Measurements from ENCODE around the gene EHMT2. TPM values are rescaled to one million over a fixed set of nuclear protein-coding genes. Genes with fewer than 3 reads are reported as not detected.

EHMT2 gene
- total RNA-seq, 4 donors from 2014 or later, result 38.2 to 63.9 (median 46.8) TPM

DNA sequence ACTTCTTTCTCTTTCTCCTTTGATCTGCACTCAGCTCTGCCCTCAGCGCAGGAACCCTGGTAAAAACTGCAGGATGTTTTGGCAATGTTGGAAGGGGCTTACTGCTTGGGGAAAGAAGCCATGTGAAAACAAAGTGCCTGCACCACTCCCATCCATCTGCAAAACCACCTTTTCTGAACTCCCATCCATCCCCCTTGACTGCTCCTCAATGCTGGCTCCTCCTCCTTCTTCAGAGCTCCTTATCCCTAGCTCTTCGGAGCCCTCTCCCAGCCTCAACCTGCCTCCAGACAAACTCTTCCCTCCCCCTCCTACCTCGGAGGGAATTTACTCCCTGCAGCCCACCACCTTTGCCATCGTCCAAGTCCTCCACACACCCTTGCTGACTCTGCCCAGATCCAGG lies 8.6 kb upstream of the EHMT2 start:
- Histone ChIP-seq H3K4me3 (no peak overlapping the region), H3K9me3 (no peaks in the 10 kb centered on the region), H3K36me3 (no peaks in the 10 kb centered on the region), H3K27me3 (no peaks in the 10 kb centered on the region), H3K4me1 (peaks cover 0 to 21% (median 10%) of the 10 kb centered on the region in 4 donors), H3K27ac (no peak overlapping the region)
- DNase-seq (ENCODE audit: low spot score in 2 of 2), result no peak
- TF ChIP-seq CTCF (IDR thresholded peaks at IDR 0.05), result no peak
- no peak for TF ChIP-seq EP300 (IDR thresholded peaks at IDR 0.05)
- no peak for TF ChIP-seq POLR2A (IDR thresholded peaks at IDR 0.05)
- WGBS, 2 donors, result 25 to 28% methylated on average over 4 of the region's 4 CpGs

DNA sequence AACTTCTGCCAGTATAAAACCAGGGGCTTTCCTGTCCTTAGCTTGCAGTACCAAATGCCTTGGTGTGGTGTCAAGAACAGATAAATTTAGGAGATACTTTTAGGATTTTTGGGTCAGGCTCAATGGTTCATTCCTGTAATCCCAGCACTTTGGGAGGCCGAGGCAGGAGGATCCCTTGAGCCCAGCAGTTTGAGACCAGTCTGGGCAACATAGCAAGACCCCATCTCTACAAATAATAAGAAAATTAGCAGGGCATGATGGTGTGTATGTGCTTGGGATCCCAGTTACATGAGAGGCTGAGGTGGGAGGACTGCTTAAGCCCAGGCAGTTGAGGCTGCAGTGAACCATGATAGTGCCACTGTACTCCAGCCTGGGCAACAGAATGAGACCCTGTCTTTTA lies 7.5 kb upstream of the EHMT2 start:
- Histone ChIP-seq H3K9me3 (no peaks in the 10 kb centered on the region), H3K36me3 (peaks cover 0 to 4% (median 0%) of the 10 kb centered on the region in 3 donors), H3K4me1 (peaks cover 0 to 28% (median 12%) of the 10 kb centered on the region in 4 donors), H3K27ac (no peak overlapping the region), H3K27me3 (no peaks in the 10 kb centered on the region), H3K4me3 (no peak overlapping the region)
- 89 to 95% methylated on average over 1 of the region's 1 CpG for WGBS, 2 donors
- no peak for TF ChIP-seq POLR2A (IDR thresholded peaks at IDR 0.05)
- no peak for TF ChIP-seq EP300 (IDR thresholded peaks at IDR 0.05)
- TF ChIP-seq CTCF (IDR thresholded peaks at IDR 0.05), result no peak
- no peak for DNase-seq (ENCODE audit: low spot score in 2 of 2)

- WGBS, 2 donors, result 81 to 86% methylated on average over 3 of the region's 3 CpGs
- peaks cover 0 to 39% (median 13%) of the 10 kb centered on the region in 4 donors for H3K4me1 ChIP-seq
- no peak for TF ChIP-seq EP300 (IDR thresholded peaks at IDR 0.05)
- TF ChIP-seq CTCF (IDR thresholded peaks at IDR 0.05), result no peak
- H3K9me3 ChIP-seq, result no peaks in the 10 kb centered on the region
- H3K27me3 ChIP-seq, result no peaks in the 10 kb centered on the region
- peak overlapping the region in 2 of 4 donors; percentile 90 to 91 for H3K27ac ChIP-seq
- H3K4me3 ChIP-seq, result no peak overlapping the region
- peaks cover 0 to 7% (median 0%) of the 10 kb centered on the region in 3 donors for H3K36me3 ChIP-seq
- DNase-seq (ENCODE audit: low spot score in 2 of 2), result no peak
These were observed 6.5 kb upstream of the EHMT2 start for GRCh38 chr6:31903957-31904356.

- peak; percentile 80 to 81 for DNase-seq (ENCODE audit: low spot score in 2 of 2)
- H3K9me3 ChIP-seq, result no peaks in the 10 kb centered on the region
- WGBS, 2 donors, result 0% methylated on average over 21 to 30 of the region's 77 CpGs
- H3K4me3 ChIP-seq, result peak within 1 kb of the TSS; percentile 51 to 81 (median 66)
- H3K36me3 ChIP-seq, result peaks cover 0 to 7% (median 0%) of the 10 kb centered on the region in 3 donors
- peaks cover 0 to 47% (median 18%) of the 10 kb centered on the region in 4 donors for H3K4me1 ChIP-seq
- H3K27ac ChIP-seq, result peak within 1 kb of the TSS; percentile 70 to 91 (median 87)
- TF ChIP-seq EP300 (IDR thresholded peaks at IDR 0.05), result peak in 1 of 2 donors; percentile 60
- TF ChIP-seq CTCF (IDR thresholded peaks at IDR 0.05), result peak in 2 of 5 experiments; percentile 15 to 59
- peak in 1 of 2 donors; percentile 50 for TF ChIP-seq POLR2A (IDR thresholded peaks at IDR 0.05)
- H3K27me3 ChIP-seq, result no peaks in the 10 kb centered on the region
These were observed 4.6 kb upstream of the EHMT2 start, which contains the start of gene ZBTB12 for GRCh38 chr6:31901953-31902643. Gene ZBTB12, minus strand, starts transcription at chr6:31902086. Its CDS starts 781 bp downstream, at chr6:31901305.

GRCh38 chr6:31901415-31901952 lies 4.0 kb upstream of the EHMT2 start:
- H3K4me1 ChIP-seq, result peaks cover 0 to 53% (median 19%) of the 10 kb centered on the region in 4 donors
- H3K27ac ChIP-seq, result peak overlapping the region; percentile 70 to 91 (median 87)
- TF ChIP-seq EP300 (IDR thresholded peaks at IDR 0.05) (peak in 1 of 2 donors; percentile 27), CTCF (IDR thresholded peaks at IDR 0.05) (no peak), POLR2A (IDR thresholded peaks at IDR 0.05) (no peak)
- H3K9me3 ChIP-seq, result no peaks in the 10 kb centered on the region
- H3K4me3 ChIP-seq, result peak overlapping the region; percentile 45 to 81 (median 55)
- WGBS, 2 donors, result 2 to 3% methylated on average over 25 to 35 of the region's 45 CpGs
- no peaks in the 10 kb centered on the region for H3K27me3 ChIP-seq
- H3K36me3 ChIP-seq, result peaks cover 0 to 7% (median 0%) of the 10 kb centered on the region in 3 donors
- DNase-seq (ENCODE audit: low spot score in 2 of 2), result peak in 1 of 2 donors; percentile 30
